HG03060 (cell line): ENCODE results near the gene ZNF281.
"Not testable (repeated sequence)": the region's sequence is repeated elsewhere in the genome, so short reads cannot be mapped to it uniquely, and the experiment has no call there.

Source experiments
- ATAC-seq: cut with Tn5 transposase; IDR thresholded peaks from one replicate; pipeline ENCODE4 v1.9.1; 2021; ENCODE audit warnings: low read depth, moderate number of reproducible peaks; ENCODE audit not compliant: unreplicated experiment

The ZNF281 gene

DNA sequence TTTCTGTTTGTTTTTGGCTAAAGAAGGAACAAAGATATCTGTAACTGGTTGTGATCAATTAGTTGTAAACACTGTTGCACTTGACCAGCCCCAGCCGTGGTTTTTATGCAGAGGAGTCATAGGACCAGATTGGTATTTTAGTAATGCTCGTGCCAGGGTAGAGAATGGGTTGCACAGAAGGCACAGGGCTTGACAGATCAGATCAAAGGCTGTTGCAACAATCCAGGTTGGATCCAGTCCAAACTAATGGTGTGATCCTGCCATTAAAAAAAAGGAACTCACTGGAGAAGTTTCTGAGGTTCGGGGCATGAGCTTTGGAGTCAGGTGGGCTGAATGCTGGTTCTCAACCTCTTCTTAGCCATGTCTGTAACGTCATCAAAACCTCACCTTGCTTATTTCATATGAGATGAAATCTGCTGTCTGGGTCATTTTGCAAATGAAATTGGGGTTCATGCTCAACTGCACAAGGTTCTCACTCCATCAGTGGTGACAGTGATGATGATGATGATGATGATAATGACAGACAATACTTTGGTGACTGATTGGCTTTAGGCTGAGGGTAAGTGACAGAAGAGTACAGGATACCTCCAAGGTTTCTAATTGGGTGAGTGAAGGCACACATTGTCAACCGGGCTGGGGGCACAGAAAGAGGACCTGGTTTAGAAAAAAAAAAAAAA lies 43.1 kb downstream of the ZNF281 start:
- no peak for ATAC-seq

- no peak for ATAC-seq
Measured at GRCh38 chr1:200365897-200366426, 43.9 kb downstream of the ZNF281 start.

GRCh38 chr1:200364831-200365230 lies 45.0 kb downstream of the ZNF281 start:
- ATAC-seq: no peak

DNA sequence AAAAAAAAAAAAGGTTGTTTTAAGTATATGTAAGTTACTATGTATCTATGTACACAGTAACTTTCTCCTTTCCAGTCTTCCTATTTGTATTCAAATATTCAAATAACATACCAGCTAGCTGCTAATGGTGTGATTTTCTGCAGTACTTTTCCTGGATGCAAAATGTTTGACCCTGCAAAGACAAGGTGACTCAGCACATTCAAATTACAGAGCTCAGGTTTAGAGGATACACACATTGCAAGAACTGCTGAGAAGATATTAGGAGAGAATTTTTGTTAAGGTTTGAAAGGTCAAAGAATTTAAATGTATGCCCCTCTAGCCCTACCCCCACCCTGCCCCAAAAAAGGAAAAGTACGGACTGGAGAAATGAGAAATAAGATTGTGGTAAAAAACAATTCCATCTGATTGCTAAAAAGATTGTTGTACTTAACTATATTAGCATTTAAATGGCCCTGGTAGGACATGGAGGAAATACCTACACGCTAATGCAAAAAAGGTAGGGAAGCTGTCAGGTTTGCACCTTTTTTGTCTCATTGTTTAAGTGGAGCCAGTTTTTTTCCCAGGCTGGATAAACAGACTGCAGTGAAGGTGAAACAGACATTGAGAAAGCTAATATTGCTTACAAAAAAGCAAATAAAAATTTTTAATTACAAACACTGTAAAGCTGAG lies 45.6 kb downstream of the ZNF281 start:
- no peak for ATAC-seq

- no peak for ATAC-seq
Measured at GRCh38 chr1:200363264-200363933, 46.4 kb downstream of the ZNF281 start.

GRCh38 chr1:200362421-200362820 lies 47.4 kb downstream of the ZNF281 start:
- ATAC-seq: no peak

- no peak for ATAC-seq
Measured at GRCh38 chr1:200359610-200360163, 50.1 kb downstream of the ZNF281 start.

DNA sequence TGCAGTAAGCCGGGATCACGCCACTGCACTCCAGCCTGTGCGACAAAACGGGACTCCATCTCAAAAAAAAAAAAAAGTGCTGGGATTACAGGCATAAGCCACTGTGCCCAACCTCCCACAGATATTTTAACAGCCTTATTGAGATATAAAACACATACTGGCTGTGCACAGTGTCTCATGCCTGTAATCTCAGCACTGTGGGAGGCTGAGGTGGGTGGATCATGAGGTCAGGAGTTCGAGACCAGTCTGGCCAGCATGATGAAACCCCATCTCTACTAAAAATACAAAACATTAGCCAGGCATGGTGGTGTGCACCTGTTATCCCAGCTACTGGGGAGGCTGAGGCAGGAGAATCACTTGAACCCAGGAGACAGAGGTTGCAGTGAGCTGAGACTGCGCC lies 51.9 kb downstream of the ZNF281 start:
- not testable (repeated sequence) for ATAC-seq

GRCh38 chr1:200355801-200356200 lies 54.0 kb downstream of the ZNF281 start:
- ATAC-seq: no peak
